SK-N-MC (cell line): Measurements from ENCODE around the gene PRDX2.
"Not testable (repeated sequence)": the region's sequence is repeated elsewhere in the genome, so short reads cannot be mapped to it uniquely, and the experiment has no call there.

Experiments used
- DNase-seq: peaks from one replicate; pipeline ENCODE4 v3.0.0-alpha.2; 2011; ENCODE audit warnings: low read depth, low spot score
- H3K27ac ChIP-seq: fragments of 200-600 bp; sonication (generic); 2 replicates; pipeline ENCODE4 v1.5.1; 2016; ENCODE audit warnings: mixed run types
- H3K36me3 ChIP-seq: fragments of 200-600 bp; sonication (generic); 2 replicates; pipeline ENCODE4 v1.6.1; 2017; ENCODE audit warnings: antibody characterized with exemption, low read length, mixed read lengths; ENCODE audit not compliant: insufficient read depth
- H3K4me3 ChIP-seq: fragments of 200-600 bp; sonication (generic); 2 replicates; pipeline ENCODE4 v1.5.1; 2016
- H3K9ac ChIP-seq: fragments of 200-600 bp; sonication (generic); 2 replicates; pipeline ENCODE4 v1.8.0; 2017; ENCODE audit warnings: mixed run types, mixed read lengths; ENCODE audit not compliant: insufficient read length
- H3K9me3 ChIP-seq: fragments of 200-600 bp; sonication (generic); 2 replicates; pipeline ENCODE4 v1.6.1; 2017; ENCODE audit warnings: low read depth, mild to moderate bottlenecking, antibody characterized with exemption, low read length, moderate library complexity, mixed read lengths
- EZH2 ChIP-seq: fragments of 200-600 bp; sonication (generic); IDR thresholded peaks from one replicate; pipeline ENCODE4 v1.6.1; 2017; ENCODE audit warnings: antibody characterized with exemption
- FOXP2 ChIP-seq: optimal IDR thresholded peaks from 2 replicates; pipeline ENCODE3; 2011; ENCODE audit warnings: mild to moderate bottlenecking, moderate library complexity; ENCODE audit not compliant: insufficient read depth; ENCODE audit errors: extremely low read length, control extremely low read depth
- POLR2AphosphoS5 ChIP-seq: IDR thresholded peaks from 2 replicates; pipeline ENCODE4 v1.6.1; 2012; ENCODE audit warnings: mild to moderate bottlenecking, low read depth, low read length, borderline replicate concordance

Gene PRDX2

GRCh38 chr19:12833738-12834565 is 32.4 kb upstream of the PRDX2 start:
- Histone ChIP-seq H3K4me3 (peak overlapping the region; percentile 80), H3K9ac (no peak overlapping the region), H3K9me3 (no peaks in the 10 kb centered on the region), H3K36me3 (no peaks in the 10 kb centered on the region), H3K27ac (no peak overlapping the region)
- TF ChIP-seq FOXP2 (no peak), EZH2 (no peak), POLR2AphosphoS5 (no peak)
- DNase-seq: no peak

- no peak for DNase-seq
- H3K27ac ChIP-seq: no peak overlapping the region
- no peaks in the 10 kb centered on the region for H3K9me3 ChIP-seq
- TF ChIP-seq POLR2AphosphoS5 (no peak), EZH2 (no peak), FOXP2 (no peak)
- H3K9ac ChIP-seq: no peak overlapping the region
- peak overlapping the region; percentile 37 for H3K4me3 ChIP-seq
- no peaks in the 10 kb centered on the region for H3K36me3 ChIP-seq
Observed at GRCh38 chr19:12833418-12833737, 31.8 kb upstream of the PRDX2 start.

- no peak overlapping the region for H3K27ac ChIP-seq
- peak overlapping the region; percentile 22; the same call in 1 of the 2 replicates for H3K4me3 ChIP-seq
- TF ChIP-seq FOXP2 (no peak), POLR2AphosphoS5 (no peak), EZH2 (no peak)
- no peaks in the 10 kb centered on the region for H3K9me3 ChIP-seq
- H3K36me3 ChIP-seq: no peaks in the 10 kb centered on the region
- no peak overlapping the region for H3K9ac ChIP-seq
- no peak for DNase-seq
Observed at GRCh38 chr19:12828494-12828893, 26.9 kb upstream of the PRDX2 start.

DNA sequence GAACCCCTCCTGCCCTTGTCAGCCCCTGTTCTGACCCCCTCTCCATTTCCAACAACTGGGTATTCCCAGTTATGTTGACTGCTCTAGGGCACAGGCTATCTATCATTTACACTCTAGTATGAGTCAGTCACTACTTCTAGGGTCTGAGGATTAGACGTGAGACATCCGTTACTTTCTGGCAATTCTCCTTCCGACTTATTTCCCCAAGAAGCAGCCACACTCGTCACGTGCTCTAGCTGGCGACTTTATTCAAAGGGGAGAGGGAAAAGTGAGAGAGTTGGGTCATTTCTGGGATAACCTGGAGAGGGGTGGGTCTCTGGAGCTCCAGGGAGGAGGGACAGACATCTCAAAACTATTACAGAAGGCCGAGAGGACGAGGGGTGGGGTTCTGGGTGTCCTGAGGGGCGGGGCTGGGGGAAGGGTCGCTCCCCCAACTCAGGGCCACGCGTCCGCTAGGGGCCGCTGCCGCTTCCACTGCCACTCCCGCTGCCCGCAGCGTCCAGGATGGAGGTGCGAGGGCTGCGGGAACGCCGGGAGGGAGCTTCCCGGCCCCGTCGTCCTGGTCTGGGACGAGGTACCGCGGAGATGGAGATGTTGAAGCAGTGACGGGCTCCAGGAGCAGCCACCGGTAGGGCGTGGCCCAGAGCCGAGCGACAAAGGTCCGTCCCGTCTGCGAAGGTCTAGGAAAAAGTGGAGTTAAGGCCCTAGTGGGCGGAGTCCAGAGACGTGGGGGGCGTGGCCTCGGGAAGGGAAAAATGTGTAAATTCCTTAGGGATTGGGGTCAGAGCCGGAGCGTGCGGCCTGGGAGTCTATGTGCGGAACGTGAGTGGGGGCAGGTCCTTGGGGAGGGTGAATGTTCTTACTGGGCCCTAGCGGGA is 23.9 kb upstream of the PRDX2 start:
- H3K36me3 ChIP-seq: no peaks in the 10 kb centered on the region
- no peaks in the 10 kb centered on the region for H3K9me3 ChIP-seq
- H3K27ac ChIP-seq: no peak overlapping the region
- TF ChIP-seq EZH2 (no peak), POLR2AphosphoS5 (no peak), FOXP2 (no peak)
- no peak for DNase-seq
- H3K9ac ChIP-seq: no peak overlapping the region
- H3K4me3 ChIP-seq: peak overlapping the region; percentile 63

DNA sequence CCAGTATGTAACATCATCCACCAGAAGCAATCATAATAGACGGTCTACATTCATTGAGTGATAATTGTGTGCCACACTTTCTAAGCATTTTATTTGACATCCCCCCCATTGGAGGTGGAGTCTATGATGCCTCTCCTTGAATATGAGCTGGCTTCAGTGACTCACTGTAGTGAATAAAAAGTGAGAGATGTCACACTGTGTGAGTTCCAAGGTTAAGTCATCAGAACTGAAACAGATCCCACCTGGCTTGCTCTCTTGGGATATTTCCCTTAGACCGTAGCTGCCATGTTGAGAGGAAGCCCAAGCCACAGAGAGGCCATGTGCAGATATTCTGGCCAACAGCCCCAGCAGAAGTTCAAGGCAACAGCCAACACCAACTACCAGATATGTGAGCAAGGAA is 20.2 kb upstream of the PRDX2 start:
- Histone ChIP-seq H3K9me3 (no peaks in the 10 kb centered on the region), H3K36me3 (no peaks in the 10 kb centered on the region), H3K9ac (no peak overlapping the region), H3K27ac (no peak overlapping the region), H3K4me3 (no peak overlapping the region)
- TF ChIP-seq FOXP2 (no peak), POLR2AphosphoS5 (no peak), EZH2 (no peak)
- no peak for DNase-seq

- H3K9me3 ChIP-seq, H3K27ac ChIP-seq, H3K9ac ChIP-seq, H3K4me3 ChIP-seq, DNase-seq: not testable (repeated sequence)
- H3K36me3 ChIP-seq: peaks cover 14% of the 10 kb centered on the region; the same call in 1 of the 2 replicates
Observed at GRCh38 chr19:12817810-12818209, 16.2 kb upstream of the PRDX2 start.

DNA sequence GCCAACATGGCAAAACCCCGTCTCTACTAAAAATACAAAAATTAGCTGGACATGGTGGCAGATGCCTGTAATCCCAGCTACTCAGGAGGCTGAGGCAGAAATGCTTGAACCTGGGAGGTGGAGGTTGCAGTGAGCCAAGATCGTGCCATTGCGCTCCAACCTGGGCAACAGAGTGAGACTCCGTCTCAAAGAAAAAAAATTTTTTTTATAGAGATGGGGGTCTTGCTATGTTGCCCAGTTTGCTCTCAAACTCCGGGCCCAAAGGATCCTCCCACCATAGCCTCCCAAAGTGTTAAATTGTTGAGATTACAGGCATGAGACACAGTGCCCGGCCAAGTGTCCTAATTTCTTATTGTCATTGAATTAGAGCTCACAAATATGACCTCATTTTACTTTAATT is 15.6 kb upstream of the PRDX2 start:
- H3K27ac ChIP-seq, H3K9me3 ChIP-seq, DNase-seq, H3K4me3 ChIP-seq, H3K9ac ChIP-seq: not testable (repeated sequence)
- peaks cover 15% of the 10 kb centered on the region; the same call in 1 of the 2 replicates for H3K36me3 ChIP-seq

GRCh38 chr19:12815088-12815487 is 13.5 kb upstream of the PRDX2 start:
- TF ChIP-seq POLR2AphosphoS5 (no peak), FOXP2 (no peak)
- Histone ChIP-seq H3K9me3 (no peaks in the 10 kb centered on the region), H3K36me3 (peaks cover 22% of the 10 kb centered on the region; the same call in 1 of the 2 replicates), H3K9ac (no peak overlapping the region), H3K4me3 (no peak overlapping the region), H3K27ac (no peak overlapping the region)
- no peak for DNase-seq
